Ascending aorta (tissue), 2 donors: ENCODE measurements around the gene AOAH. TPM values are rescaled to one million over a fixed set of nuclear protein-coding genes. Genes with fewer than 3 reads are reported as not detected.
"Not testable (repeated sequence)": the region's sequence is repeated elsewhere in the genome, so short reads cannot be mapped to it uniquely, and the experiment has no call there.

Experiments used
- DNase-seq, 2 donors: peaks; one replicate each; pipeline ENCODE4 v3.0.0-alpha.2; 2019; ENCODE audit warnings: low spot score in 2 of 2
- H3K27ac ChIP-seq, 2 donors: fragments of 200-600 bp; sonication (generic); one replicate each; pipeline ENCODE4 v1.5.1; 2016 to 2017; ENCODE audit warnings: mild to moderate bottlenecking in 1 of 2
- H3K27me3 ChIP-seq: fragments of 200-600 bp; sonication (generic); one replicate; pipeline ENCODE4 v1.5.1; 2017
- H3K36me3 ChIP-seq, 2 donors: fragments of 200-600 bp; sonication (generic); one replicate each; pipeline ENCODE4 v1.5.1; 2016
- H3K4me1 ChIP-seq, 2 donors: fragments of 200-600 bp; sonication (generic); one replicate each; pipeline ENCODE4 v1.5.1; 2016 to 2017; ENCODE audit warnings: mild to moderate bottlenecking in 1 of 2
- H3K4me3 ChIP-seq, 2 donors: fragments of 200-600 bp; sonication (generic); one replicate each; pipeline ENCODE4 v1.5.1; 2016 to 2017; ENCODE audit warnings: mild to moderate bottlenecking in 1 of 2
- H3K9me3 ChIP-seq, 2 donors: fragments of 200-600 bp; sonication (generic); one replicate each; pipeline ENCODE4 v1.5.1; 2016
- CTCF ChIP-seq, 3 experiments: fragments of 200-600 bp in 2 of 3; fragments of 450-650 bp in 1 of 3; sonication (generic) in 2 of 3; IDR thresholded peaks; one replicate each; pipeline ENCODE4 v1.5.1; 2016 to 2019; ENCODE audit warnings: antibody characterized with exemption in 3 of 3, mild to moderate bottlenecking in 1 of 3, moderate library complexity in 1 of 3
- intact Hi-C: fragments of 100-400 bp; cut with DNase I; formaldehyde crosslinking; loops from one replicate; pipeline ENCODE4 v1.15.1; 2023
- total RNA-seq: library from RNA; depleted of rRNA; stranded (reverse); fragments of >200 nt; gene quantifications from one replicate; pipeline ENCODE4 v1.1.0, GENCODE V29; 2016

AOAH gene
- total RNA-seq, 1 donor from 2014 or later, result 0.75 TPM

- H3K27me3 ChIP-seq, result no peaks in the 10 kb centered on the region
- H3K4me1 ChIP-seq, result no peaks in the 10 kb centered on the region
- H3K4me3 ChIP-seq, result no peak overlapping the region
- H3K27ac ChIP-seq, result no peak overlapping the region
- DNase-seq, result no peak
- TF ChIP-seq CTCF (IDR thresholded peaks at IDR 0.05), result no peak
- intact Hi-C loops, result no loop called here
- no peaks in the 10 kb centered on the region for H3K9me3 ChIP-seq
- no peaks in the 10 kb centered on the region for H3K36me3 ChIP-seq
These were observed 5.1 kb downstream of the AOAH start for GRCh38 chr7:36719083-36719632.

- Histone ChIP-seq H3K4me3 (no peak overlapping the region), H3K27ac (no peak overlapping the region), H3K27me3 (no peaks in the 10 kb centered on the region), H3K4me1 (no peaks in the 10 kb centered on the region), H3K9me3 (no peaks in the 10 kb centered on the region), H3K36me3 (no peaks in the 10 kb centered on the region)
- intact Hi-C loops, result no loop called here
- no peak for DNase-seq
- no peak for TF ChIP-seq CTCF (IDR thresholded peaks at IDR 0.05)
These were observed 6.7 kb downstream of the AOAH start for GRCh38 chr7:36717586-36717985.

- DNase-seq, H3K4me1 ChIP-seq, H3K27ac ChIP-seq, H3K4me3 ChIP-seq, H3K36me3 ChIP-seq, intact Hi-C loops, H3K27me3 ChIP-seq, H3K9me3 ChIP-seq: not testable (repeated sequence)
These were observed 7.5 kb downstream of the AOAH start for GRCh38 chr7:36716802-36717201.

GRCh38 chr7:36712015-36712414, 12.3 kb downstream of the AOAH start:
- Histone ChIP-seq H3K4me3 (no peak overlapping the region), H3K9me3 (no peaks in the 10 kb centered on the region), H3K27me3 (no peaks in the 10 kb centered on the region), H3K4me1 (no peaks in the 10 kb centered on the region), H3K27ac (no peak overlapping the region), H3K36me3 (no peaks in the 10 kb centered on the region)
- no peak for TF ChIP-seq CTCF (IDR thresholded peaks at IDR 0.05)
- intact Hi-C loops, result no loop called here
- no peak for DNase-seq

GRCh38 chr7:36711256-36711655, 13.0 kb downstream of the AOAH start:
- H3K4me3 ChIP-seq, result no peak overlapping the region
- no peaks in the 10 kb centered on the region for H3K4me1 ChIP-seq
- H3K27ac ChIP-seq, result no peak overlapping the region
- H3K9me3 ChIP-seq, result peaks cover 0 to 3% of the 10 kb centered on the region in 2 donors
- no peak for TF ChIP-seq CTCF (IDR thresholded peaks at IDR 0.05)
- intact Hi-C loops, result no loop called here
- DNase-seq, result no peak
- no peaks in the 10 kb centered on the region for H3K27me3 ChIP-seq
- no peaks in the 10 kb centered on the region for H3K36me3 ChIP-seq

- H3K27ac ChIP-seq, result no peak overlapping the region
- H3K4me3 ChIP-seq, result no peak overlapping the region
- DNase-seq, result no peak
- H3K27me3 ChIP-seq, result no peaks in the 10 kb centered on the region
- H3K4me1 ChIP-seq, result no peaks in the 10 kb centered on the region
- no peak for TF ChIP-seq CTCF (IDR thresholded peaks at IDR 0.05)
- no peaks in the 10 kb centered on the region for H3K36me3 ChIP-seq
- peaks cover 0 to 4% of the 10 kb centered on the region in 2 donors for H3K9me3 ChIP-seq
- intact Hi-C loops, result no loop called here
These were observed 14.0 kb downstream of the AOAH start for GRCh38 chr7:36710186-36710791.
